ENCODE measurements around the gene FALEC. TPM values are rescaled to one million over a fixed set of nuclear protein-coding genes. Genes with fewer than 3 reads are reported as not detected.

The FALEC gene
- total RNA-seq, 1 experiment from 2014 or later = 1.0 TPM

- CTCF ChIA-PET = no interaction called here
- no TSS peak for BruUV-seq (replicated peaks)
- TF ChIP-seq CTCF (IDR thresholded peaks at IDR 0.05) = no peak
- TF ChIP-seq REST (IDR thresholded peaks at IDR 0.05; ENCODE audit: insufficient read depth in 1 of 2, low read depth in 2 of 2, low read length in 1 of 2) = no peak
- no peak for TF ChIP-seq SIN3A (IDR thresholded peaks at IDR 0.05; ENCODE audit: borderline replicate concordance, insufficient read depth, low read depth, low read length)
- no peak for TF ChIP-seq TCF7L2 (IDR thresholded peaks at IDR 0.05; ENCODE audit: low read depth, low read length)
- TF ChIP-seq POLR2AphosphoS5 (IDR thresholded peaks at IDR 0.05; ENCODE audit: low read depth, low read length) = no peak
- H3K4me1 ChIP-seq (ENCODE audit: control insufficient read depth, insufficient read depth, low read length) = no peaks in the 10 kb centered on the region
- H3K27ac ChIP-seq (ENCODE audit: low read length) = no peak overlapping the region
- in situ Hi-C loops (cut with HindIII; ENCODE audit: low pct_unique_long_range_greater_than_20kb, low sequenced_read_pairs) = no loop called here
- POLR2A ChIA-PET = no interaction called here
- H3K9me3 ChIP-seq (ENCODE audit: control insufficient read depth, insufficient read depth, low read depth, low read length) = no peaks in the 10 kb centered on the region
- H3K4me3 ChIP-seq (ENCODE audit: low read depth in 2 of 2, low read length in 2 of 2) = no peak overlapping the region
- DNase-seq (ENCODE audit: low read depth, low spot score) (no peak), ATAC-seq (no peak)
- no peaks in the 10 kb centered on the region for H3K27me3 ChIP-seq (ENCODE audit: control insufficient read depth, insufficient read depth, low read length)
- intact Hi-C loops (cut with micrococcal nuclease; ENCODE audit: unreplicated experiment) = no loop called here
- peaks cover 6% of the 10 kb centered on the region for H3K36me3 ChIP-seq (ENCODE audit: control insufficient read depth, insufficient read depth, low read length)
Observed at GRCh38 chr1:150469291-150469690, 46.3 kb upstream of the FALEC start.

- H3K4me3 ChIP-seq (ENCODE audit: low read depth in 2 of 2, low read length in 2 of 2) = no peak overlapping the region
- no peaks in the 10 kb centered on the region for H3K4me1 ChIP-seq (ENCODE audit: control insufficient read depth, insufficient read depth, low read length)
- in situ Hi-C loops (cut with HindIII; ENCODE audit: low pct_unique_long_range_greater_than_20kb, low sequenced_read_pairs) = no loop called here
- H3K27me3 ChIP-seq (ENCODE audit: control insufficient read depth, insufficient read depth, low read length) = no peaks in the 10 kb centered on the region
- H3K36me3 ChIP-seq (ENCODE audit: control insufficient read depth, insufficient read depth, low read length) = peaks cover 6% of the 10 kb centered on the region
- ChIA-PET POLR2A (no interaction called here), CTCF (no interaction called here)
- no peak for ATAC-seq
- intact Hi-C loops (cut with micrococcal nuclease; ENCODE audit: unreplicated experiment) = no loop called here
- TF ChIP-seq TCF7L2 (IDR thresholded peaks at IDR 0.05; ENCODE audit: low read depth, low read length) (no peak), CTCF (IDR thresholded peaks at IDR 0.05) (no peak), POLR2AphosphoS5 (IDR thresholded peaks at IDR 0.05; ENCODE audit: low read depth, low read length) (no peak), REST (IDR thresholded peaks at IDR 0.05; ENCODE audit: insufficient read depth in 1 of 2, low read depth in 2 of 2, low read length in 1 of 2) (no peak), SIN3A (IDR thresholded peaks at IDR 0.05; ENCODE audit: borderline replicate concordance, insufficient read depth, low read depth, low read length) (no peak)
- no peak for DNase-seq (ENCODE audit: low read depth, low spot score)
- no peaks in the 10 kb centered on the region for H3K9me3 ChIP-seq (ENCODE audit: control insufficient read depth, insufficient read depth, low read depth, low read length)
- H3K27ac ChIP-seq (ENCODE audit: low read length) = no peak overlapping the region
- BruUV-seq (replicated peaks) = no TSS peak
Observed at GRCh38 chr1:150472601-150473200, 42.9 kb upstream of the FALEC start.
